Measurements from ENCODE around the gene ABHD10. TPM values are rescaled to one million over a fixed set of nuclear protein-coding genes. Genes with fewer than 3 reads are reported as not detected.
A peak's percentile ranks its signal among the peaks of the same experiment; 100 is the strongest.

ABHD10 gene
- 10 to 100 TPM; 22.2 to 27.7 (median 24.2) TPM for polyA plus RNA-seq

DNA sequence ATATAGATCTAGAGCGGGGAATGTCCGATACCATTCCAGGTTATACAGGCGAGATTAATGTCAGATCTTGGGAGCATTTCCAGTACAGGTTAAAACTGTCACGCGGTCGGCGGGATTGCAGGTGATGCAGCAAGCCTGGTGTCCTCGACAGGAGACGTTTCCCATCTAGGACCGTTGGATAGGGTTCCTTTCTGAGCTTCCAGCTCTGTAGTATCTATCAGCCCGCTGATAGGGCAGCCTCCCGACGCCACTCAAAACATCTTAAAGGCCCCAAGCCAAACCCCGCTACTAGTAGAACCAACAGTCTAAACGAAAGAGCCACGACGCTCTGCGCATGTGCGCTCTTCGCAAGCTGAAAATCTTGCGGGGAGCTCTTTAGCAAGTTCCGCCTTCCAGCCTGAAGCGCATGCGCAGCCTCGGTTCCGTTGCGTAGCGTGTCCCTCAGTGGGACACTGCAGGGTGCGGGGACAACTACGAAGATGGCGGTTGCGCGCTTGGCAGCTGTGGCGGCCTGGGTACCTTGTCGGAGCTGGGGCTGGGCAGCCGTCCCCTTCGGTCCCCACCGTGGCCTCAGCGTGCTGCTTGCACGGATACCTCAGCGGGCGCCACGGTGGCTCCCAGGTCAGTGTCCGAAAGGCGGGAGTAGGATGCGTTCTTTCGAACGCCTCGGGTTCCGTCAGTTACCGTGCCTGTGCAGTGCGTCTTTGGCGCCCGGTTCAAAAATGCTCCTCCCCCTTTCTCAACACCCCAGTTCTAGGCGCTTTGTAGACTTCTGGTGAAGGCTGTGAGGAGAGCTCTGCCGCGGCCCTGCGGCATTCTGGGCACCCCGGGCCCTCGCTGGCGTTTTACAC is at the start of gene ABHD10:
ABHD10 (plus strand) TSS at position 444 of the 851 bp plus-strand sequence; CDS start at position 480, 36 bp downstream.
- Mint-ChIP-seq H3K4me1 (peaks cover 37 to 58% of the 10 kb centered on the region in 2 donors), H3K27me3 (ENCODE audit: low read depth in 3 of 3) (peaks cover 3 to 7% (median 3%) of the 10 kb centered on the region in 3 donors)

DNA sequence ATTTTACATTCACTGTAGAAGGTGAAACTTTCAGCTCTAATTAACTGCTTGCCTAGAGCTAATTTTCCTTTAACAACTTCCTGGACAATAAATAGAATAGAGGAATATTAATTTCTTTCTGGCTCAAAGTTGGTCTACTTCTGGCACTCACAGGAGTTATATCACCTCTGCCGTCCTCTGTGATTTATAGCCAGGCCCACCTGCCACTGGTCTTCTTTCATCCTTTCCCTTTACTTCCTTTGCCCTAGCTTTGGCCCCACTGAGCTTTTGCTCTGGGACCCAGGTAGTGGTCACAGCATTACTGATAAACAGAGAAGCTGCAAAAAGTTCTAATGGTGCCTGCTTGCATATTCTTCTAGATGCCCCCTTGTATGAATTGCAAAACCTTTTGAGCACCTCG is 49.3 kb upstream of the ABHD10 start:
- Mint-ChIP-seq H3K9me3 (no peaks in the 10 kb centered on the region), H3K27me3 (ENCODE audit: low read depth in 3 of 3) (no peaks in the 10 kb centered on the region), H3K4me1 (peaks cover 10 to 28% of the 10 kb centered on the region in 2 donors), H3K27ac (peak overlapping the region in 1 of 6 donors; percentile 43), H3K36me3 (peaks cover 18 to 27% (median 20%) of the 10 kb centered on the region in 3 donors), H3K4me3 (no peak overlapping the region)
- DNase-seq, result no peak

More for the DNA sequence above, at the start of gene ABHD10:
- peak within 1 kb of the TSS; percentile 89 to 96 (median 91) for H3K4me3 Mint-ChIP-seq
- peak; percentile 92 to 95 (median 94) for DNase-seq
- peak within 1 kb of the TSS; percentile 71 to 92 (median 88) for H3K27ac Mint-ChIP-seq
- peaks cover 0 to 6% (median 5%) of the 10 kb centered on the region in 3 donors for H3K36me3 Mint-ChIP-seq
- H3K9me3 Mint-ChIP-seq, result no peaks in the 10 kb centered on the region

DNA sequence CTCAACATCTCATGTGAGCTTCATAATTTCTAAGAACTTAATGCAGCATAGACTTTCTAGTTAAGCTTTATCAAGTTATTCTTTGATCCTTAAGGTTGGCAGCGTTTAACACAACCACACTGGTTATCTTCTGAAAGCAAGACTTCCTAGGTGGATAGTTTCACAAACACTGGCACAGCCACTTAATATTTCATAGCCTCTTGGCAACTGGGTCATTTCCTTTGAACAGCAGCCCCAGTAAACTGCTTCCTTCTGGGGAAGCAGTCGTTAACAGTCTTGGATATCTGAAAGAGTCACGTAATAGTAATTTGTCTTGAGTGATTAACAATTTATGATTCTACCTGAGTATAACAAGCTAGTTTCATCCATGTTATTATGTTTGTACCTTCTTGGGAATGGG is 45.9 kb upstream of the ABHD10 start:
- H3K27me3 Mint-ChIP-seq (ENCODE audit: low read depth in 3 of 3), result no peaks in the 10 kb centered on the region
- H3K4me1 Mint-ChIP-seq, result peaks cover 14 to 42% of the 10 kb centered on the region in 2 donors
- no peaks in the 10 kb centered on the region for H3K9me3 Mint-ChIP-seq
- DNase-seq, result no peak
- H3K36me3 Mint-ChIP-seq, result peaks cover 14 to 22% (median 17%) of the 10 kb centered on the region in 3 donors
- H3K27ac Mint-ChIP-seq, result peak overlapping the region in 1 of 6 donors; percentile 42
- no peak overlapping the region for H3K4me3 Mint-ChIP-seq

DNA sequence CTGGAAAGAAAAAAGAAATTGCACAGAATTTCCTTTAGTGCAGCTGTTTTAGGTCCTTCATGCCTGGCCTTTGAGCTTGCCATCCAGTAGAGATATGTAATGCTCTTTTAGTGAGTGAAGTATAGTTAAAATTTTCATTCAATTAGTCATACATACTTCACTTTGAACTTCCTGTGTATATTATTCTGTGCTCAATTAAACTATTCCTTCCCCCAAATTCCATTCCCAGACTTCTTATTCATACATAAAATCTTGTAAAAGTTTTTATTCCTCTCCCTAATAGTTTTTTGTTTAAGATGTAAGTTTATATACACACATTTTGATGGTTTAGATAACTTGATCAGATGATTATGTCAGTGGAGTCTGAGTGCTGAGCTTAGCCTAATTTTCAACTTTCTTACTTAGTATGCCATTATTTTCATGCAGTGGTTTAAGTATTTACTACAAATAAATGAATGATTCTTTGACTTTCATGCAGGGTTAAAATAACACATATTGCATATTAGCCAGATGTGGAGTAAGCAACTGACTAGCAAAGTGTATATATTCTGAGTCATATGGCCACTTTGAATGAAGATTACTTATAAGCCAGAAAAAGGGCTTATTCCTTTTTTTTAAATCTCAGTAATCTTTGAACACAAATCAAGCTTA is 42.5 kb upstream of the ABHD10 start:
- H3K4me3 Mint-ChIP-seq, result no peak overlapping the region
- peaks cover 10 to 31% of the 10 kb centered on the region in 2 donors for H3K4me1 Mint-ChIP-seq
- no peak for DNase-seq
- no peaks in the 10 kb centered on the region for H3K9me3 Mint-ChIP-seq
- H3K36me3 Mint-ChIP-seq, result peaks cover 24 to 39% (median 29%) of the 10 kb centered on the region in 3 donors
- H3K27me3 Mint-ChIP-seq (ENCODE audit: low read depth in 3 of 3), result no peaks in the 10 kb centered on the region
- no peak overlapping the region for H3K27ac Mint-ChIP-seq

DNA sequence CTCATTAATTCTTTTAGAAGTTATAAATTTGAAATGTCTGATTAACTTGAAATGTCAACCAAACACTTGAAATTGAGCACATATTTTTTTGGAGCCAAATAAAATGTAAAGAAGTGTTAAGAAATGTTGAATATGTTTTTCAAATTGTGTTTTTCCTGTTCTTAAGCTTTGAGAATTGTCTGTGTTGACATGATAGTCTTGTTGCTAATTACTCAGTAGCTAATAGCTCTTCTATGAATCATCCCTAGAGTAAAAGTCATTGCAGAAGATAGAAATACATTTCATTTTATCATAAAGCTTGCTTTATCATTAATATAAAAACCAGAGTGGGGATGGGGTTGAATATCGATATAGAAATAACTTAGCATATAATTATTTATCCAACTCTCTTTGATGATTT is 41.9 kb upstream of the ABHD10 start:
- no peak for DNase-seq
- no peak overlapping the region for H3K4me3 Mint-ChIP-seq
- H3K36me3 Mint-ChIP-seq, result peaks cover 30 to 43% (median 30%) of the 10 kb centered on the region in 3 donors

DNA sequence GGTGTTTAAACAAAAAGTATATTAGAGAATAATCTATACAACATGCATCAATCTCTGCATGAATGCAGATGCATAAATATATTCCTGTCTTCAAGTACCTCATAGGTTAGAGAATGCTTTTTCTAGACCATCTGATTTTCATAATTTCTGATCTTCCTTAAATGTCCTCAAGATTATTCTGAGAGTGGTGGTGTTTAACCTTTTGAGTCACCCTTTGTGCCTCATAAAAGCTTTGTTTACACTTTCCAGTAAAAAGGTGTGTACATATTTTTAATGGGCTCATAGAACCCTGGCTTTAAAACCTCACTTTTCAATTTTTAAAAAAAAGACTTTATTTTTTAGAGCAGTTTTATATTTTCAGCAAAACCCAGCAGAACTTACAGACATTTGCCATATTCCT is 41.0 kb upstream of the ABHD10 start:
- peaks cover 26 to 42% (median 26%) of the 10 kb centered on the region in 3 donors for H3K36me3 Mint-ChIP-seq
- H3K9me3 Mint-ChIP-seq, result no peaks in the 10 kb centered on the region
- H3K27me3 Mint-ChIP-seq (ENCODE audit: low read depth in 3 of 3), result no peaks in the 10 kb centered on the region
- DNase-seq, result no peak
- no peak overlapping the region for H3K4me3 Mint-ChIP-seq
- H3K4me1 Mint-ChIP-seq, result peaks cover 8 to 26% of the 10 kb centered on the region in 2 donors
- no peak overlapping the region for H3K27ac Mint-ChIP-seq

More for the DNA sequence above, 41.9 kb upstream of the ABHD10 start:
- no peaks in the 10 kb centered on the region for H3K9me3 Mint-ChIP-seq
- H3K27me3 Mint-ChIP-seq (ENCODE audit: low read depth in 3 of 3), result no peaks in the 10 kb centered on the region
- H3K4me1 Mint-ChIP-seq, result peaks cover 8 to 26% of the 10 kb centered on the region in 2 donors
- H3K27ac Mint-ChIP-seq, result no peak overlapping the region

DNA sequence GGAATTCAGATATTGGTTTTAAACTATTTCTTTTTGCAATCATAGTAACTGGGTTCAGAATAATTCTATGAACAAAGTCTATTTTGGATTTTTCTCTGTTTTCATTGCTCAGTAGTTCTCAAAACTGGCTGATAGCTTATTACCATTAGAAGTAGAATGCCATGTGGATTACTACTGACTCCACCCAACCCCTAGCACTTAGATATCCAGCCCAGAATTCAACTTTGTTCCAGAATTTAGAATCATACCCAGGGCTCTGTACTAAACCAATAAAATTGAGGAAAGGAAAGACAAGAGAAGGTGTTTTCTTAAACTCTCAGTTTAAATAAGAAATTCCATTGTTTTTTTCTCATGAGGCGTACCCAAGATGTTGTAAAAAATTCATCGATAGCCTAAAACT is 39.0 kb upstream of the ABHD10 start:
- Mint-ChIP-seq H3K9me3 (no peaks in the 10 kb centered on the region), H3K27me3 (ENCODE audit: low read depth in 3 of 3) (no peaks in the 10 kb centered on the region), H3K36me3 (peaks cover 20 to 42% (median 22%) of the 10 kb centered on the region in 3 donors), H3K4me1 (peaks cover 2 to 10% of the 10 kb centered on the region in 2 donors), H3K27ac (peak overlapping the region in 1 of 6 donors; percentile 1), H3K4me3 (no peak overlapping the region)
- no peak for DNase-seq

DNA sequence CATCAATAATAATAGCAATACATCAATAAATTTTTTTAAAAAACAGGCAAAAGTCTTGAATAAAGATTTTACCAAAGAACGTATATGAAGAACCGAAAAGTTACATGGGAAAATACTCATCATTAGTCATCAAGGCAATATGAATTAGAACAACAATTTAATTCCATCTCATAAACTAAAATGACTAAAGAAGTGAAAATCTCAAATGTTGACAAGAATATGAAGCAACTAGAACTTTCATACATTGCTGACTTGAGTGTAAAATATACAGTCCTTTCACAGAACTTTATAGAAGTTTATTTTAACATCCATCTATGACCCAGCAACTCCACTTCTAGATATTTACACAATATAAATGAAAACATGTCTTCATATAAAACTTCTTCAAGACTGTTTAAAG is 35.3 kb upstream of the ABHD10 start:
- H3K4me1 Mint-ChIP-seq, result no peaks in the 10 kb centered on the region
- peaks cover 23 to 38% (median 30%) of the 10 kb centered on the region in 3 donors for H3K36me3 Mint-ChIP-seq
- H3K4me3 Mint-ChIP-seq, result no peak overlapping the region
- no peak overlapping the region for H3K27ac Mint-ChIP-seq
- no peak for DNase-seq
- H3K27me3 Mint-ChIP-seq (ENCODE audit: low read depth in 3 of 3), result no peaks in the 10 kb centered on the region
- H3K9me3 Mint-ChIP-seq, result no peaks in the 10 kb centered on the region

DNA sequence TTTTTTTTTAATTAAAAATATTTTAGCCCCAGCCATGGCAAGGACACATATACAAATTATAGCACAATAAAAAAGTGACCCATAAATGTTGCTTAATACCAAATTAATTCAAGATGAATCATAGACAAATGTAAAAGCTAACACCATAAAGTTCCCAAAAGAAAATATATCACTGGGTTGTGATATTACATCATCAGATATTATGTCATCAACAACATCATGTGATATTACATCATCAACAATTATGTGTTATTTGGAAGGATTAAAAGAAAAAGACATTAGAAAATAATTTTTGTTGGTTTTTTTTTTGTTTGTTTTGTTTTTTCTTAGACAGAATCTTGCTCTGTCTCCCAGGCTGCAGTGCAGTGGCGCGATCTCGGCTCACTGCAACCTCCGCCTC is 34.5 kb upstream of the ABHD10 start:
- H3K36me3 Mint-ChIP-seq, result peaks cover 20 to 40% (median 25%) of the 10 kb centered on the region in 3 donors
- no peaks in the 10 kb centered on the region for H3K9me3 Mint-ChIP-seq
- no peaks in the 10 kb centered on the region for H3K4me1 Mint-ChIP-seq
- no peaks in the 10 kb centered on the region for H3K27me3 Mint-ChIP-seq (ENCODE audit: low read depth in 3 of 3)
- H3K27ac Mint-ChIP-seq, result no peak overlapping the region
- DNase-seq, result no peak
- H3K4me3 Mint-ChIP-seq, result no peak overlapping the region

DNA sequence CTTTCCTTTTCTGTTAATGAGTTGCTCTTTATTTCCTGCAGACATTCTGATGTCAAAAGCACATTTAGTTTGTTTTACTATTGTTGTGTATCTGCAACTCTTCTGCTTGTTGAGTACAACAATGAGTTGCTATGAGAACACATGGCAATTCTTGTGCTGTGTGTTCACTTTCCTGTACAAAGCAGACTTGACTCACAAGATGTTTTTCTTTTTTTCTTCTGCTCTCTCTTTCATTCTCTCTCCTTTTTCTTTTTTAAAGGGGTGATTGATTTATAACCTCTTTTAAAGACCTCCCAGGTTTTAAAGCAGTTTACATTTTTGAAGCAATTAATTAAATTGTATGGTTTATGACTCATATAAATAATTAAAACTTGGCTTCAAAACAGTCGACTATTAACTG is 31.6 kb upstream of the ABHD10 start:
- DNase-seq, result no peak
- Mint-ChIP-seq H3K9me3 (no peaks in the 10 kb centered on the region), H3K4me1 (no peaks in the 10 kb centered on the region)

DNA sequence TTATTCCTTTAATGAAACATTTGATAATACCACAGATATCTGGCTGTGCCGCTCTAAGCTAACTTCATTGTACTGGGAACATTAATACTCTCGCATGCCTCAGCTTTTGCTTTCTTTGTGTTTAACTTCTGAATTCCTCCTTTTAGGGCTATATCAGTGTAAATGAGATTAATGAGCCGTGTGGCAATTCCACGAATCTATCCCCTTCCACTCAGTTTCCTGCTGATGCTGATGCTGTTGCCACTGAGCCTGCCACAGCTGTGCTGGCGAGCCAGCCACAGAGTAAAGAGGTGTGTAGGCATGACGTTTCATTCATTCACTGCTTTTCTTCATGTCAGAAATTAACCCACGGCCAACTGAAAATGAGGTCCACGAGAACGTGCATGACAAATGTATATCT is 30.0 kb upstream of the ABHD10 start:
- no peaks in the 10 kb centered on the region for H3K9me3 Mint-ChIP-seq
- DNase-seq, result no peak
- H3K27me3 Mint-ChIP-seq (ENCODE audit: low read depth in 3 of 3), result no peaks in the 10 kb centered on the region
- H3K4me3 Mint-ChIP-seq, result no peak overlapping the region
- H3K27ac Mint-ChIP-seq, result no peak overlapping the region
- H3K36me3 Mint-ChIP-seq, result peaks cover 10 to 28% (median 18%) of the 10 kb centered on the region in 3 donors
- no peaks in the 10 kb centered on the region for H3K4me1 Mint-ChIP-seq

More for the DNA sequence above, 31.6 kb upstream of the ABHD10 start:
- H3K4me3 Mint-ChIP-seq, result no peak overlapping the region
- H3K27me3 Mint-ChIP-seq (ENCODE audit: low read depth in 3 of 3), result no peaks in the 10 kb centered on the region
- H3K27ac Mint-ChIP-seq, result no peak overlapping the region
- peaks cover 10 to 26% (median 14%) of the 10 kb centered on the region in 3 donors for H3K36me3 Mint-ChIP-seq

DNA sequence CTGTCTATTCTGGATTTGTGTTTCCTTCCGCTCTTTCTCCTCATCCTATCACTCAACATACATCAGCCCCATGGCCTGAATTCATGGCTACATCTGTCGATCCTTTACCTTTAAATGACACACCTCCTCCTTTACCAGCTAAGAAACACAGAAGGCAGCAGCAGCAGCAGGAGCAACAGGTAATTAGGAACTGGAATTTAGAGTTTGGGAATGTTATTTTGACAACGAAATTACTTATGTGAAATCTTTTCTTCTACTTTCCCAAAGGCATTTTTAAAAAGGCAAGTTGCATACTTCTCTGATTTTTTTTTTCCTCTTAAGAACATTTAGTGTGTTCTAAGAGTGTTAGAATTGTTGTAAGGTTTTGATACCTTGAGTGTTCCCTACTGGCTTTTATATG is 29.1 kb upstream of the ABHD10 start:
- Mint-ChIP-seq H3K4me1 (no peaks in the 10 kb centered on the region), H3K9me3 (no peaks in the 10 kb centered on the region), H3K27me3 (ENCODE audit: low read depth in 3 of 3) (no peaks in the 10 kb centered on the region), H3K27ac (no peak overlapping the region), H3K4me3 (no peak overlapping the region), H3K36me3 (peaks cover 20 to 36% (median 23%) of the 10 kb centered on the region in 3 donors)
- DNase-seq, result no peak

DNA sequence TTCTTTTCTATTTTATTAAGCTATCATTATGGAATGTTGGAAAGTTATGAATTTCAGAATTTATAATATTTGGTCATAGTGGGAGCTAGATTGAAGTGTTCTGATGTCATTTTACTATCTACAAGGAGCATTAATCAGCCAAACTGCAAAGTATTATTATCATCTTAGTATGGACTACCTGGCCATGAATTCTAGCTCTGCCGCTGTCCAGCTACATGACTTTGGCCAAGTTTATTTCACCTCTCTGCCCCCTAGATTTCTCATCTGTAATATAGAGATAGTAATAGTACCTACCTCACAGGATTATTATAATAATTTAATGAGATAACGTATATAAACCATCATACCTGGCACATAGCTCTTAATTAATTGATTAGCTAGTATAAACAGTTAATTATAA is 27.8 kb upstream of the ABHD10 start:
- H3K4me1 Mint-ChIP-seq, result no peaks in the 10 kb centered on the region
- no peaks in the 10 kb centered on the region for H3K9me3 Mint-ChIP-seq
- no peaks in the 10 kb centered on the region for H3K27me3 Mint-ChIP-seq (ENCODE audit: low read depth in 3 of 3)
- H3K4me3 Mint-ChIP-seq, result no peak overlapping the region
- DNase-seq, result no peak
- no peak overlapping the region for H3K27ac Mint-ChIP-seq
- H3K36me3 Mint-ChIP-seq, result peaks cover 19 to 31% (median 21%) of the 10 kb centered on the region in 3 donors

DNA sequence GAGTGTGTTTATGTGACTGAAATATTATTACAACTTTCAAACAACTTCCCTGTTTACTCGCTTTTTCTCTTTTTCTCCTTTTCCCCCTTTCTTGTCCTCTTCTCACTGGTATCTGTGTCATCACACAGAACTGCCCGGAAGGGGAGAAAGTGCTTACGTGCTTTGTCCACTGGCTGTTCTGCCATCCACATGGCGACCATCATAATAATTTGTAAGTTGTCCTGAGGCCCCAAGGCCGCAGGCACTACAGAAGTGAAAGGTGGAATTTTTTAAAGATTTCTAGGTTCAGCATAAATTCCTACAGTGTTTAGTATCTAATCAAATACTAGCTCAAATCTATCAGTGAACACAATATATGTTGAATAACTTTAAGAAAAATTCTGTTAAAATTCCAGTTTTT is 26.7 kb upstream of the ABHD10 start:
- no peak for DNase-seq
- H3K27ac Mint-ChIP-seq, result no peak overlapping the region
- no peak overlapping the region for H3K4me3 Mint-ChIP-seq
- no peaks in the 10 kb centered on the region for H3K27me3 Mint-ChIP-seq (ENCODE audit: low read depth in 3 of 3)
- no peaks in the 10 kb centered on the region for H3K9me3 Mint-ChIP-seq
- H3K36me3 Mint-ChIP-seq, result peaks cover 17 to 39% (median 21%) of the 10 kb centered on the region in 3 donors
- H3K4me1 Mint-ChIP-seq, result no peaks in the 10 kb centered on the region

All from immature natural killer cell (primary cell).